C1 segment of cervical spinal cord (tissue), 14 donors: ENCODE measurements around the gene MDGA2.
A peak's percentile ranks its signal among the peaks of the same experiment; 100 is the strongest.
"Not testable (repeated sequence)": the region's sequence is repeated elsewhere in the genome, so short reads cannot be mapped to it uniquely, and the experiment has no call there.

Source experiments
- DNase-seq, 14 donors: peaks; one replicate each; lab custom pipeline; 2025; lab: John Stamatoyannopoulos, UW

Gene MDGA2

GRCh38 chr14:47240748-47241437 is 434.5 kb downstream of the MDGA2 start:
- DNase-seq: no peak

- no peak for DNase-seq
These were observed 439.8 kb downstream of the MDGA2 start for GRCh38 chr14:47235619-47236018.

- DNase-seq: no peak
These were observed 448.4 kb downstream of the MDGA2 start for GRCh38 chr14:47226877-47227520.

- DNase-seq: no peak
These were observed 451.7 kb downstream of the MDGA2 start for GRCh38 chr14:47223656-47224055.

- DNase-seq: no peak
These were observed 455.3 kb downstream of the MDGA2 start for GRCh38 chr14:47220096-47220495.

- no peak for DNase-seq
These were observed 464.1 kb downstream of the MDGA2 start for GRCh38 chr14:47211263-47211662.

- DNase-seq: no peak
These were observed 465.3 kb downstream of the MDGA2 start for GRCh38 chr14:47210099-47210498.

- no peak for DNase-seq
These were observed 467.0 kb downstream of the MDGA2 start for GRCh38 chr14:47208434-47208833.

- DNase-seq: no peak
These were observed 467.8 kb downstream of the MDGA2 start for GRCh38 chr14:47207617-47208016.

GRCh38 chr14:47200740-47201139 is 474.7 kb downstream of the MDGA2 start:
- no peak for DNase-seq

GRCh38 chr14:47195582-47195981 is 479.8 kb downstream of the MDGA2 start:
- no peak for DNase-seq

- no peak for DNase-seq
These were observed 481.4 kb downstream of the MDGA2 start for GRCh38 chr14:47194055-47194454.

GRCh38 chr14:47192203-47192602 is 483.2 kb downstream of the MDGA2 start:
- not testable (repeated sequence) for DNase-seq

- no peak for DNase-seq
These were observed 483.7 kb downstream of the MDGA2 start for GRCh38 chr14:47191700-47192099.

- DNase-seq: no peak
These were observed 485.4 kb downstream of the MDGA2 start for GRCh38 chr14:47189911-47190484.

- no peak for DNase-seq
These were observed 488.9 kb downstream of the MDGA2 start for GRCh38 chr14:47186486-47186885.

- no peak for DNase-seq
These were observed 495.5 kb downstream of the MDGA2 start for GRCh38 chr14:47179906-47180305.

GRCh38 chr14:47171896-47172295 is 503.5 kb downstream of the MDGA2 start:
- not testable (repeated sequence) for DNase-seq

- DNase-seq: no peak
These were observed 508.0 kb downstream of the MDGA2 start for GRCh38 chr14:47167402-47167801.

- no peak for DNase-seq
These were observed 520.0 kb downstream of the MDGA2 start for GRCh38 chr14:47155395-47155794.

GRCh38 chr14:47154276-47154797 is 521.1 kb downstream of the MDGA2 start:
- peak in 2 of 14 donors; percentile 2 to 30 for DNase-seq

GRCh38 chr14:47153746-47154145 is 521.7 kb downstream of the MDGA2 start:
- no peak for DNase-seq

GRCh38 chr14:47150267-47150666 is 525.1 kb downstream of the MDGA2 start:
- DNase-seq: no peak
